Astrocyte (in vitro differentiated cells and primary cell): ENCODE data around the gene CALHM4. TPM values are rescaled to one million over a fixed set of nuclear protein-coding genes. Genes with fewer than 3 reads are reported as not detected.

Experiments used
- DNase-seq: peaks from one replicate; pipeline ENCODE4 v3.0.0-alpha.2; 2010; ENCODE audit warnings: low read depth
- FAIRE-seq: peaks from 2 replicates; lab custom pipeline; 2011; peaks lifted over from hg19 to GRCh38; lab: Jason Lieb, UNC
- H2AFZ ChIP-seq: 2 replicates; pipeline ENCODE4 v1.6.0; 2012; ENCODE audit warnings: low read depth, low read length, inconsistent platforms
- H3K27ac ChIP-seq: 2 replicates; pipeline ENCODE4 v1.5.1; 2011; ENCODE audit warnings: low read depth, low read length, inconsistent platforms
- H3K27me3 ChIP-seq: 2 replicates; pipeline ENCODE4 v1.6.0; 2011; ENCODE audit warnings: low read length, inconsistent platforms; ENCODE audit not compliant: insufficient read depth
- H3K36me3 ChIP-seq: 2 replicates; pipeline ENCODE4 v1.5.1; 2011; ENCODE audit warnings: low read length, inconsistent platforms; ENCODE audit not compliant: insufficient read depth
- H3K4me1 ChIP-seq: 2 replicates; pipeline ENCODE4 v1.5.1; 2011; ENCODE audit warnings: low read length, inconsistent platforms; ENCODE audit not compliant: insufficient read depth
- H3K4me2 ChIP-seq: 2 replicates; pipeline ENCODE4 v1.6.0; 2012; ENCODE audit warnings: low read length, inconsistent platforms
- H3K4me3 ChIP-seq: 2 replicates; pipeline ENCODE4 v1.5.1; 2011; ENCODE audit warnings: low read depth, mild to moderate bottlenecking, low read length, inconsistent platforms; ENCODE audit not compliant: insufficient read depth
- H3K79me2 ChIP-seq: 2 replicates; pipeline ENCODE4 v1.6.0; 2012; ENCODE audit warnings: mild to moderate bottlenecking, low read length, inconsistent platforms; ENCODE audit not compliant: insufficient read depth
- H3K9ac ChIP-seq: 2 replicates; pipeline ENCODE4 v1.6.0; 2012; ENCODE audit warnings: mild to moderate bottlenecking, low read length, inconsistent platforms
- H3K9me3 ChIP-seq: 2 replicates; pipeline ENCODE4 v1.5.1; 2012; ENCODE audit warnings: low read depth, mild to moderate bottlenecking, low read length, inconsistent platforms; ENCODE audit not compliant: insufficient read depth
- H4K20me1 ChIP-seq: 2 replicates; pipeline ENCODE4 v1.6.0; 2012; ENCODE audit warnings: low read length, inconsistent platforms; ENCODE audit not compliant: insufficient read depth
- H3K27ac Mint-ChIP-seq: one replicate; pipeline ENCODE4 v1.8.0; 2021; ENCODE audit warnings: mild to moderate bottlenecking, mixed read lengths; ENCODE audit not compliant: unreplicated experiment
- H3K27me3 Mint-ChIP-seq: one replicate; pipeline ENCODE4 v1.8.0; 2021; ENCODE audit warnings: low read depth, mixed read lengths; ENCODE audit not compliant: unreplicated experiment
- H3K36me3 Mint-ChIP-seq: one replicate; pipeline ENCODE4 v1.8.0; 2021; ENCODE audit warnings: low read depth, mixed read lengths; ENCODE audit not compliant: unreplicated experiment
- H3K4me1 Mint-ChIP-seq: one replicate; pipeline ENCODE4 v1.8.0; 2021; ENCODE audit warnings: low read depth, mixed read lengths; ENCODE audit not compliant: unreplicated experiment
- H3K4me3 Mint-ChIP-seq: one replicate; pipeline ENCODE4 v1.8.0; 2021; ENCODE audit warnings: mild to moderate bottlenecking, moderate library complexity, mixed read lengths; ENCODE audit not compliant: unreplicated experiment
- H3K9me3 Mint-ChIP-seq: one replicate; pipeline ENCODE4 v1.8.0; 2021; ENCODE audit warnings: mild to moderate bottlenecking, mixed read lengths; ENCODE audit not compliant: unreplicated experiment
- CTCF ChIP-seq: IDR thresholded peaks from 2 replicates; pipeline ENCODE4 v1.5.1; 2011; ENCODE audit warnings: low read depth, mild to moderate bottlenecking, inconsistent platforms, low read length, moderate library complexity; ENCODE audit not compliant: insufficient read depth
- EZH2 ChIP-seq: IDR thresholded peaks from 2 replicates; pipeline ENCODE4 v1.6.1; 2012; ENCODE audit warnings: mild to moderate bottlenecking, low read length, inconsistent platforms; ENCODE audit not compliant: insufficient read depth
- total RNA-seq: library from RNA; stranded (reverse); gene quantifications from 2 replicates; pipeline ENCODE4 v1.2.1, GENCODE V29; 2021

CALHM4 gene
- total RNA-seq, 1 donor from 2014 or later: 0.20 TPM

- no peak overlapping the region for H3K4me3 Mint-ChIP-seq
These were observed 34.8 kb upstream of the CALHM4 start for GRCh38 chr6:116518621-116519368.

GRCh38 chr6:116522896-116523295, 30.7 kb upstream of the CALHM4 start:
- Histone ChIP-seq H2AFZ (no peak overlapping the region), H3K36me3 (no peaks in the 10 kb centered on the region), H3K79me2 (no peaks in the 10 kb centered on the region), H4K20me1 (no peaks in the 10 kb centered on the region), H3K4me3 (no peak overlapping the region), H3K9me3 (no peaks in the 10 kb centered on the region), H3K27me3 (no peaks in the 10 kb centered on the region), H3K9ac (no peak overlapping the region), H3K4me1 (no peaks in the 10 kb centered on the region), H3K4me2 (no peak overlapping the region), H3K27ac (no peak overlapping the region)
- TF ChIP-seq EZH2: no peak
- TF ChIP-seq CTCF: no peak
- H3K4me3 Mint-ChIP-seq: no peak overlapping the region
- H3K4me1 Mint-ChIP-seq: peaks cover 2% of the 10 kb centered on the region
- H3K9me3 Mint-ChIP-seq: peaks cover 4% of the 10 kb centered on the region
- no peaks in the 10 kb centered on the region for H3K27me3 Mint-ChIP-seq
- no peak for FAIRE-seq
- no peaks in the 10 kb centered on the region for H3K36me3 Mint-ChIP-seq
- no peak for DNase-seq
- H3K27ac Mint-ChIP-seq: no peak overlapping the region

More at GRCh38 chr6:116518621-116519368, 34.8 kb upstream of the CALHM4 start:
- H3K9me3 Mint-ChIP-seq: peaks cover 4% of the 10 kb centered on the region
- Histone ChIP-seq H3K9me3 (no peaks in the 10 kb centered on the region), H3K4me2 (no peak overlapping the region), H3K36me3 (peaks cover 7% of the 10 kb centered on the region), H3K4me1 (no peaks in the 10 kb centered on the region), H3K4me3 (no peak overlapping the region), H3K27ac (no peak overlapping the region), H2AFZ (no peak overlapping the region), H4K20me1 (no peaks in the 10 kb centered on the region), H3K27me3 (no peaks in the 10 kb centered on the region), H3K79me2 (peaks cover 7% of the 10 kb centered on the region), H3K9ac (no peak overlapping the region)
- FAIRE-seq (no peak), DNase-seq (no peak)
- no peaks in the 10 kb centered on the region for H3K27me3 Mint-ChIP-seq
- H3K27ac Mint-ChIP-seq: no peak overlapping the region
- peaks cover 3% of the 10 kb centered on the region for H3K4me1 Mint-ChIP-seq
- H3K36me3 Mint-ChIP-seq: peaks cover 3% of the 10 kb centered on the region
- no peak for TF ChIP-seq CTCF
- no peak for TF ChIP-seq EZH2

GRCh38 chr6:116524236-116524635, 29.3 kb upstream of the CALHM4 start:
- no peaks in the 10 kb centered on the region for H3K27me3 ChIP-seq
- FAIRE-seq (peak; percentile 70), DNase-seq (no peak)
- no peak overlapping the region for H3K27ac Mint-ChIP-seq
- H3K4me3 ChIP-seq: no peak overlapping the region
- no peaks in the 10 kb centered on the region for H3K36me3 Mint-ChIP-seq
- H3K36me3 ChIP-seq: no peaks in the 10 kb centered on the region
- no peak for TF ChIP-seq CTCF
- TF ChIP-seq EZH2: no peak
- H3K4me1 Mint-ChIP-seq: peaks cover 12% of the 10 kb centered on the region
- no peaks in the 10 kb centered on the region for H4K20me1 ChIP-seq
- H2AFZ ChIP-seq: no peak overlapping the region
- no peaks in the 10 kb centered on the region for H3K79me2 ChIP-seq
- peaks cover 9% of the 10 kb centered on the region for H3K4me1 ChIP-seq
- H3K27ac ChIP-seq: no peak overlapping the region
- H3K9me3 Mint-ChIP-seq: peaks cover 4% of the 10 kb centered on the region
- no peak overlapping the region for H3K4me3 Mint-ChIP-seq
- no peaks in the 10 kb centered on the region for H3K9me3 ChIP-seq
- no peaks in the 10 kb centered on the region for H3K27me3 Mint-ChIP-seq
- H3K9ac ChIP-seq: no peak overlapping the region
- H3K4me2 ChIP-seq: no peak overlapping the region
